Ovary (tissue), 9 donors: ENCODE measurements around the gene DYNC1LI1. TPM values are rescaled to one million over a fixed set of nuclear protein-coding genes. Genes with fewer than 3 reads are reported as not detected.
"Not testable (repeated sequence)": the region's sequence is repeated elsewhere in the genome, so short reads cannot be mapped to it uniquely, and the experiment has no call there.

Experiments
- DNase-seq, 5 donors: peaks; one replicate each; pipeline ENCODE4 v3.0.0-alpha.2; 2019 to 2020
- H3K27ac ChIP-seq, 2 donors: fragments of 200-600 bp; one replicate each; pipeline versions ENCODE4 v1.5.1 to v1.8.0; 2019 to 2022
- H3K27me3 ChIP-seq: fragments of 200-600 bp; one replicate; pipeline ENCODE4 v1.8.0; 2022
- H3K36me3 ChIP-seq: fragments of 200-600 bp; sonication (generic); one replicate; pipeline ENCODE4 v1.5.1; 2019
- H3K4me1 ChIP-seq: one replicate; pipeline ENCODE4 v1.8.1; 2013; ENCODE audit warnings: mild to moderate bottlenecking, moderate library complexity; ENCODE audit not compliant: insufficient read depth
- H3K4me3 ChIP-seq: fragments of 200-600 bp; sonication (generic); one replicate; pipeline ENCODE4 v1.5.1; 2017
- H3K9me3 ChIP-seq, 2 donors: fragments of 200-600 bp in 1 of 2; sonication (generic) in 1 of 2; one replicate each; pipeline versions ENCODE4 v1.5.1 to v1.8.1; 2013 to 2019; ENCODE audit warnings: mild to moderate bottlenecking in 1 of 2, moderate library complexity in 1 of 2
- CTCF ChIP-seq, 3 donors: fragments of 450-650 bp in 2 of 3; fragments of 200-600 bp in 1 of 3; IDR thresholded peaks; one replicate each; pipeline versions ENCODE4 v1.5.1 to v1.8.0; 2016 to 2022; ENCODE audit warnings: antibody characterized with exemption in 3 of 3, mild to moderate bottlenecking in 1 of 3
- EP300 ChIP-seq: sonication (generic); formaldehyde crosslinking; IDR thresholded peaks from one replicate; pipeline ENCODE4 v1.6.1; 2017; ENCODE audit warnings: antibody characterized with exemption
- POLR2A ChIP-seq: fragments of 450-650 bp; IDR thresholded peaks from one replicate; pipeline ENCODE4 v1.6.1; 2017; ENCODE audit warnings: antibody characterized with exemption, mild to moderate bottlenecking, moderate library complexity
- WGBS, 3 donors: extraction: QIAGEN DNeasy Blood & Tissue Kit in 1 of 3; methylation state at CpG; one replicate each; pipeline versions ENCODE4 v1.1.5 to v1.1.7; 2013 to 2017; 5-methylcytosine and 5-hydroxymethylcytosine counted together
- intact Hi-C, 4 donors: fragments of 100-400 bp; cut with DNase I; formaldehyde crosslinking; loops; one replicate each; pipeline versions ENCODE4 v1.11.0 to v1.15.1; 2022 to 2023
- polyA plus RNA-seq, 2 donors: library from polyadenylated mRNA; stranded (reverse); fragments of 200-250 nt in 1 of 2; fragments of 350-450 nt in 1 of 2; fragmentation: Illumina TruSeq in 1 of 2; extraction: RNeasy Lipid Tissue Mini Kit (QIAGEN cat#74804) in 1 of 2; gene quantifications; one replicate each; pipeline ENCODE4 v1.2.3, GENCODE V29; 2013 to 2014
- total RNA-seq, 7 donors: library from RNA; depleted of rRNA in 2 of 7; stranded (reverse); fragments of >200 nt in 2 of 7; fragmentation: NEBNext Ultra II Directional in 3 of 7; extraction: Animal tissue kit (Norgen Biotek cat#: 25700) in 3 of 7; gene quantifications; one replicate each; pipeline versions ENCODE4 v1.1.0 to v1.2.4, GENCODE V29; 2016 to 2023
- donor health status: DM: no; HTN: no; CAD: no; lungs with moderate emphysema.
- donor health status: DM: no; HTN: no; CAD: no.
- donor health status: Bipolar disorder and iron deficiency.
- donor health status: DM: yes; HTN: yes; CAD: no.
- donor health status: DM: no; HTN: no; CAD: no.
- donor health status: DM: yes; HTN: yes; CAD: no.

DYNC1LI1 gene
- total and polyA plus RNA-seq, 9 donors: 21.0 to 37.8 (median 26.6) TPM

- Histone ChIP-seq H3K27me3 (no peaks in the 10 kb centered on the region), H3K27ac (no peak overlapping the region), H3K4me3 (no peak overlapping the region), H3K4me1 (no peaks in the 10 kb centered on the region), H3K9me3 (no peaks in the 10 kb centered on the region), H3K36me3 (no peaks in the 10 kb centered on the region)
- 83 to 87% (median 87%) methylated on average over 2 of the region's 2 CpGs for WGBS, 3 donors
- TF ChIP-seq CTCF (IDR thresholded peaks at IDR 0.05) (no peak), EP300 (no peak), POLR2A (no peak)
- no peak for DNase-seq
- intact Hi-C loops: no loop called here
Measured at GRCh38 chr3:32592011-32592410, 21.4 kb upstream of the DYNC1LI1 start.

- no peaks in the 10 kb centered on the region for H3K27me3 ChIP-seq
- H3K27ac ChIP-seq: no peak overlapping the region
- H3K4me3 ChIP-seq: no peak overlapping the region
- DNase-seq: no peak
- 95% methylated on average over 4 of the region's 4 CpGs for WGBS, 3 donors
- H3K9me3 ChIP-seq: no peaks in the 10 kb centered on the region
- H3K4me1 ChIP-seq: no peaks in the 10 kb centered on the region
- intact Hi-C loops: no loop called here
- no peaks in the 10 kb centered on the region for H3K36me3 ChIP-seq
- no peak for TF ChIP-seq EP300
- no peak for TF ChIP-seq CTCF (IDR thresholded peaks at IDR 0.05)
- no peak for TF ChIP-seq POLR2A
Measured at GRCh38 chr3:32591186-32591585, 20.5 kb upstream of the DYNC1LI1 start.

GRCh38 chr3:32586356-32586755 lies 15.7 kb upstream of the DYNC1LI1 start:
- H3K4me1 ChIP-seq: no peaks in the 10 kb centered on the region
- TF ChIP-seq CTCF (IDR thresholded peaks at IDR 0.05): no peak
- no peak for TF ChIP-seq EP300
- no peak for DNase-seq
- H3K27me3 ChIP-seq: no peaks in the 10 kb centered on the region
- no peak overlapping the region for H3K4me3 ChIP-seq
- H3K9me3 ChIP-seq: no peaks in the 10 kb centered on the region
- H3K27ac ChIP-seq: no peak overlapping the region
- H3K36me3 ChIP-seq: no peaks in the 10 kb centered on the region
- 94 to 98% (median 95%) methylated on average over 3 of the region's 3 CpGs for WGBS, 3 donors
- intact Hi-C loops: no loop called here

- Histone ChIP-seq H3K4me1 (no peaks in the 10 kb centered on the region), H3K4me3 (no peak overlapping the region), H3K27me3 (no peaks in the 10 kb centered on the region), H3K36me3 (no peaks in the 10 kb centered on the region), H3K9me3 (no peaks in the 10 kb centered on the region), H3K27ac (no peak overlapping the region)
- intact Hi-C loops: no loop called here
- no peak for TF ChIP-seq CTCF (IDR thresholded peaks at IDR 0.05)
- TF ChIP-seq EP300: no peak
- no peak for TF ChIP-seq POLR2A
- DNase-seq: no peak
- 0 to 14% (median 2%) methylated on average over 1 of the region's 1 CpG for WGBS, 3 donors
Measured at GRCh38 chr3:32584660-32585059, 14.0 kb upstream of the DYNC1LI1 start.

- no peaks in the 10 kb centered on the region for H3K9me3 ChIP-seq
- no peak for TF ChIP-seq EP300
- TF ChIP-seq POLR2A: no peak
- no peak for TF ChIP-seq CTCF (IDR thresholded peaks at IDR 0.05)
- no peaks in the 10 kb centered on the region for H3K27me3 ChIP-seq
- 90 to 93% (median 91%) methylated on average over 3 of the region's 3 CpGs for WGBS, 3 donors
- intact Hi-C loops: no loop called here
- H3K27ac ChIP-seq: no peak overlapping the region
- no peak overlapping the region for H3K4me3 ChIP-seq
- no peaks in the 10 kb centered on the region for H3K4me1 ChIP-seq
- no peaks in the 10 kb centered on the region for H3K36me3 ChIP-seq
- no peak for DNase-seq
Measured at GRCh38 chr3:32583708-32584107, 13.1 kb upstream of the DYNC1LI1 start.

- 96% methylated on average over 31 of the region's 31 CpGs for WGBS, 3 donors
- DNase-seq, H3K36me3 ChIP-seq, intact Hi-C loops, H3K4me1 ChIP-seq, H3K27ac ChIP-seq, H3K4me3 ChIP-seq, H3K27me3 ChIP-seq, H3K9me3 ChIP-seq: not testable (repeated sequence)
Measured at GRCh38 chr3:32578669-32579068, 8.0 kb upstream of the DYNC1LI1 start.
